IMR-90 (cell line): ENCODE results near the gene ATG7. TPM values are rescaled to one million over a fixed set of nuclear protein-coding genes. Genes with fewer than 3 reads are reported as not detected.

Source experiments
- ATAC-seq: fragments of 200-7000 bp; cut with Tn5 transposase; 2 replicates; pipeline ENCODE4 v1.9.1; 2020; ENCODE audit warnings: low read depth, mild to moderate bottlenecking, moderate library complexity
- BruUV-seq: library from RNA; stranded (reverse); fragments of 400-500 nt; replicated peaks from 2 replicates; lab custom pipeline; 2021; lab: Mats Ljungman, UMichigan
- CTCF ChIA-PET: fragments of 300-600 bp; formaldehyde crosslinking; extraction: SDS; loops from one replicate; lab custom pipeline; 2021; ENCODE audit warnings: antibody characterized with exemption; lab: Yijun Ruan, JAX
- POLR2A ChIA-PET: fragments of 300-600 bp; sonication (Branson Sonifier 250); formaldehyde crosslinking; loops from one replicate; lab custom pipeline; 2022; ENCODE audit warnings: antibody characterized with exemption; ENCODE audit not compliant: unreplicated experiment; lab: Charles Lee
- DNase-seq: peaks from one replicate; pipeline ENCODE4 v3.0.0; 2013
- H2AFZ ChIP-seq: replicated peaks from 2 replicates; pipeline ENCODE3; 2013; ENCODE audit warnings: low read length, mild to moderate bottlenecking; ENCODE audit not compliant: poor library complexity
- H2AK5ac ChIP-seq: 2 replicates; pipeline ENCODE4 v1.6.1; 2013; ENCODE audit warnings: low read depth, low read length, inconsistent platforms
- H2AK9ac ChIP-seq: replicated peaks from 2 replicates; pipeline ENCODE3; 2013; ENCODE audit warnings: mild to moderate bottlenecking, low read depth, low read length, moderate library complexity; ENCODE audit not compliant: poor library complexity
- H2BK120ac ChIP-seq: 2 replicates; pipeline ENCODE4 v1.6.1; 2013; ENCODE audit warnings: low read depth, low read length, inconsistent platforms
- H2BK15ac ChIP-seq: 3 replicates; pipeline ENCODE4 v1.6.1; 2013; ENCODE audit warnings: low read depth, low read length, inconsistent platforms
- H2BK20ac ChIP-seq: 2 replicates; pipeline ENCODE4 v1.6.1; 2013; ENCODE audit warnings: low read depth, mild to moderate bottlenecking, inconsistent platforms, low read length, moderate library complexity
- H2BK5ac ChIP-seq: 2 replicates; pipeline ENCODE4 v1.6.1; 2013; ENCODE audit warnings: mild to moderate bottlenecking, low read depth, low read length, inconsistent platforms; ENCODE audit not compliant: poor library complexity, severe bottlenecking
- H3K14ac ChIP-seq: replicated peaks from 2 replicates; pipeline ENCODE4 v1.6.1; 2013; ENCODE audit warnings: low read depth, low read length, inconsistent platforms
- H3K18ac ChIP-seq: 2 replicates; pipeline ENCODE4 v1.6.1; 2013; ENCODE audit warnings: low read depth, low read length, control low read depth
- H3K23ac ChIP-seq: 2 replicates; pipeline ENCODE4 v1.6.1; 2013; ENCODE audit warnings: low read depth, low read length, inconsistent platforms
- H3K27ac ChIP-seq: 2 replicates; pipeline ENCODE4 v1.5.1; 2013; ENCODE audit warnings: mild to moderate bottlenecking, control low read depth, low read length; ENCODE audit not compliant: insufficient read depth
- H3K27me3 ChIP-seq: 2 replicates; pipeline ENCODE4 v1.6.1; 2013; ENCODE audit warnings: low read length; ENCODE audit not compliant: control insufficient read depth, insufficient read depth
- H3K36me3 ChIP-seq: 2 replicates; pipeline ENCODE4 v1.6.1; 2013; ENCODE audit warnings: low read length, mixed read lengths; ENCODE audit not compliant: control insufficient read depth, insufficient read depth
- H3K4ac ChIP-seq: 2 replicates; pipeline ENCODE4 v1.6.1; 2013; ENCODE audit warnings: low read depth, low read length, inconsistent platforms
- H3K4me1 ChIP-seq: 2 replicates; pipeline ENCODE4 v1.6.1; 2013; ENCODE audit warnings: low read length, mixed read lengths; ENCODE audit not compliant: control insufficient read depth, insufficient read depth
- H3K4me2 ChIP-seq: 2 replicates; pipeline ENCODE4 v1.6.1; 2013; ENCODE audit warnings: low read depth, mild to moderate bottlenecking, control low read depth, low read length, moderate library complexity
- H3K4me3 ChIP-seq: 2 replicates; pipeline ENCODE4 v1.5.1; 2013; ENCODE audit warnings: low read depth, mild to moderate bottlenecking, control low read depth, low read length, moderate library complexity; ENCODE audit not compliant: insufficient read depth
- H3K56ac ChIP-seq: 2 replicates; pipeline ENCODE4 v1.6.1; 2013; ENCODE audit warnings: low read length, inconsistent platforms; ENCODE audit not compliant: insufficient read depth; ENCODE audit errors: extremely low read depth
- H3K79me1 ChIP-seq, 2 experiments: 2 replicates each; pipeline ENCODE4 v1.6.1; 2013; ENCODE audit warnings: low read length in 2 of 2, inconsistent platforms in 1 of 2, low read depth in 1 of 2
- H3K9ac ChIP-seq: 2 replicates; pipeline ENCODE4 v1.6.1; 2013; ENCODE audit warnings: low read depth, low read length, control low read depth
- H3K9me1 ChIP-seq: 2 replicates; pipeline ENCODE4 v1.6.1; 2013; ENCODE audit warnings: low read length, inconsistent platforms; ENCODE audit not compliant: insufficient read depth
- H3K9me3 ChIP-seq: 2 replicates; pipeline ENCODE4 v1.6.1; 2013; ENCODE audit warnings: low read length; ENCODE audit not compliant: control insufficient read depth, insufficient read depth
- H4K20me1 ChIP-seq: 2 replicates; pipeline ENCODE4 v1.6.1; 2013; ENCODE audit warnings: low read length, inconsistent platforms; ENCODE audit not compliant: insufficient read depth
- H4K5ac ChIP-seq: 2 replicates; pipeline ENCODE4 v1.6.1; 2013; ENCODE audit warnings: mild to moderate bottlenecking, low read depth, low read length, control low read depth
- H4K8ac ChIP-seq, 2 experiments: 2 replicates each; pipeline ENCODE4 v1.6.1; 2013; ENCODE audit warnings: low read depth in 2 of 2, low read length in 2 of 2, control low read depth in 1 of 2, inconsistent platforms in 1 of 2
- H4K91ac ChIP-seq: 2 replicates; pipeline ENCODE4 v1.6.1; 2013; ENCODE audit warnings: low read depth, low read length, inconsistent platforms; ENCODE audit not compliant: insufficient read depth
- MAFK ChIP-seq: IDR thresholded peaks from 2 replicates; pipeline ENCODE4 v1.6.1; 2012; ENCODE audit warnings: low read depth, low read length, improper control_type of control experiment
- SMC3 ChIP-seq: fragments of 150-350 bp; IDR thresholded peaks from 2 replicates; pipeline ENCODE4 v1.6.1; 2016; ENCODE audit warnings: low read depth, mild to moderate bottlenecking, antibody characterized with exemption, low read length, moderate library complexity
- WGBS, 2 experiments: methylation state at CpG; one replicate each; pipeline versions ENCODE4 v1.1.5 to v1.1.7; 2013; ENCODE audit warnings: missing lambda C conversion rate in 2 of 2; ENCODE audit not compliant: insufficient read length in 1 of 2; ENCODE audit errors: extremely low coverage in 2 of 2; 5-methylcytosine and 5-hydroxymethylcytosine counted together
- dilution Hi-C: fragments of 300-500 bp; cut with HindIII; formaldehyde crosslinking; loops from one replicate; pipeline ENCODE4 v1.14.3; 2018; ENCODE audit warnings: low sequenced_read_pairs; ENCODE audit not compliant: unreplicated experiment
- in situ Hi-C: fragments of 300-500 bp; cut with MboI; formaldehyde crosslinking; loops from 3 replicates; pipeline ENCODE4 v1.14.3; 2019; ENCODE audit warnings: low sequenced_read_pairs, inconsistent platforms, mixed read lengths
- intact Hi-C: fragments of 100-400 bp; cut with micrococcal nuclease; formaldehyde crosslinking; loops from 2 replicates; pipeline ENCODE4 v1.10.0; 2022
- polyA plus RNA-seq, 3 experiments: library from polyadenylated mRNA; depleted of rRNA; stranded (reverse); fragments of >200 nt; gene quantifications; 2 replicates each; pipeline ENCODE4 v1.2.3, GENCODE V29; 2012; ENCODE audit warnings: low replicate concordance in 1 of 3
- total RNA-seq: library from RNA; depleted of rRNA; stranded (reverse); fragments of >200 nt; gene quantifications from 2 replicates; pipeline ENCODE4 v1.2.3, GENCODE V29; 2012

ATG7 gene
- total and polyA plus RNA-seq, 2 of the 4 experiments (the other 2 are of a cell fraction): 15.6 to 51.4 TPM

DNA sequence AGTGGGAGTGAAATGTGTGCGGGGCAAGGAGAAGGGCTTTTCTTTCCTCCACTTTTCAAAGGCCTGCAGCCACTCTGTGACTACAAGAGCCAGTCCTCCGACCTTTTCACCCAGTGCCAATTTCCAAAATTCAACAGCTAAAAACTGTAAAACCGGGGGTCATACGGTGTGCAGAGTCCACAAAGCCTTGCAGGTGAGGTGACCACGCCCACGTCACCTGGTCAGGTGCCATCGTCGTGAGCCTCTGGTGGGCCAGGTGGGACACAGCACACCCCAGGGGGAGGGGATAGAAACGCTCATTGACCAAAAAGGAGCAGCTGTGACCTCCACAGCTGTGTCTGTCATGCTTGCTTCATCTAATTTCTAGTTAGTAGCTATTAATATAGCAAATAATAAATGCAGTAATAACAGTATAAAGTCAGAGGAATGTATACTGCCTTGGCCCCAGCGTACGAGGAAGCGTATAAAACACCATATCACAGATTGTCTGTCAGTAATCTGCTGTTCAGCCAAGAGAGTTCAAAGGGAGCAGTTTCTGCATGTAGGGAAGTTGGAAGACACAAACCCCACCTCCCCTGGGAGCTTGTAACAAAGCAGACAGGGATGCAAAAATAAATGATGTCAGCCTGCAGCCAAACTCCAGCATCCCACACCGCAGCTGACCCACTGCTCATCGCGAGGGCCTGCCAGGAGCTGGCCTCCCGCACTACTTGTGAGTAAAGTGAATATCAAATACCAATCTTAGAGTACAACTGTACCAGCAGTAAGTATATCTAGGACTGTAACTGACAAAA is 284.9 kb downstream of the ATG7 start:
- Histone ChIP-seq H3K9me1 (peaks cover 44% of the 10 kb centered on the region), H3K79me1 (peaks cover 41 to 98% of the 10 kb centered on the region in 2 experiments), H3K27ac (no peak overlapping the region), H2AFZ (no peak overlapping the region), H2BK5ac (no peak overlapping the region), H3K27me3 (no peaks in the 10 kb centered on the region), H3K36me3 (peaks cover 52% of the 10 kb centered on the region), H2BK15ac (no peak overlapping the region), H2AK9ac (no peak overlapping the region), H3K14ac (no peak overlapping the region), H3K23ac (no peak overlapping the region), H2AK5ac (no peak overlapping the region; the same call in 1 of the 2 replicates), H3K9ac (no peak overlapping the region), H4K8ac (no peak overlapping the region; a peak in 1 of 4 replicates), H3K4me1 (peaks cover 33% of the 10 kb centered on the region), H2BK20ac (no peak overlapping the region), H3K4me3 (no peak overlapping the region), H2BK120ac (no peak overlapping the region), H3K4me2 (no peak overlapping the region), H3K9me3 (no peaks in the 10 kb centered on the region), H3K4ac (no peak overlapping the region; the same call in 1 of the 2 replicates), H4K20me1 (peaks cover 76% of the 10 kb centered on the region), H4K5ac (no peak overlapping the region), H3K18ac (no peak overlapping the region), H3K56ac (no peak overlapping the region), H4K91ac (no peak overlapping the region)
- intact Hi-C loops (loop anchor here (2.0 kb wide), 1 partner anchor 86 kb away; the partner anchor contains the start of gene VGLL4), in situ Hi-C loops (no loop called here), dilution Hi-C loops (no loop called here)
- no peak for TF ChIP-seq MAFK
- TF ChIP-seq SMC3: 0 out of 2 replicates have a peak, but pooled peaks have one; percentile 3
- CTCF ChIA-PET: interaction anchor here (0.5 kb wide), 1 partner anchor 84 kb away, joined by 6 read pairs; no protein-coding TSS in a partner anchor
- 67% methylated on average over 3 of the region's 16 CpGs; no CpG with 5 or more reads in 1 of the 2 experiments for WGBS, 2 experiments
- POLR2A ChIA-PET: no interaction called here
- ATAC-seq: peak; percentile 33
- TSS peak; percentile 51 for BruUV-seq
- DNase-seq: peak; percentile 88
